Esophagus (tissue), 2 donors: Measurements from ENCODE around the gene ARHGAP5. TPM values are rescaled to one million over a fixed set of nuclear protein-coding genes. Genes with fewer than 3 reads are reported as not detected.

Experiments used
- H3K27ac ChIP-seq, 2 donors: one replicate each; pipeline ENCODE4 v1.5.1; 2013; ENCODE audit warnings: low read depth in 2 of 2, mild to moderate bottlenecking in 2 of 2, inconsistent platforms in 1 of 2, low read length in 1 of 2, moderate library complexity in 1 of 2
- H3K27me3 ChIP-seq, 2 donors: one replicate each; pipeline ENCODE4 v1.6.1; 2013; ENCODE audit warnings: low read length in 2 of 2, control low read depth in 1 of 2, mild to moderate bottlenecking in 1 of 2; ENCODE audit not compliant: insufficient read depth in 2 of 2, control insufficient read depth in 1 of 2
- H3K36me3 ChIP-seq, 2 donors: one replicate each; pipeline ENCODE4 v1.6.1; 2013; ENCODE audit warnings: low read length in 1 of 2; ENCODE audit not compliant: control insufficient read depth in 2 of 2, insufficient read depth in 2 of 2
- H3K4me1 ChIP-seq, 2 donors: one replicate each; pipeline ENCODE4 v1.6.1; 2013; ENCODE audit warnings: low read length in 1 of 2; ENCODE audit not compliant: control insufficient read depth in 2 of 2, insufficient read depth in 2 of 2
- H3K4me3 ChIP-seq, 2 donors: one replicate each; pipeline ENCODE4 v1.5.1; 2013; ENCODE audit warnings: low read length in 2 of 2, mild to moderate bottlenecking in 2 of 2, low read depth in 1 of 2, moderate library complexity in 1 of 2
- H3K9me3 ChIP-seq, 2 donors: one replicate each; pipeline ENCODE4 v1.6.1; 2013; ENCODE audit warnings: mild to moderate bottlenecking in 2 of 2, low read depth in 1 of 2, low read length in 1 of 2, moderate library complexity in 1 of 2; ENCODE audit not compliant: control insufficient read depth in 2 of 2, insufficient read depth in 1 of 2
- WGBS, 2 donors: extraction: QIAGEN DNeasy Blood & Tissue Kit; methylation state at CpG; one replicate each; pipeline ENCODE4 v1.1.7; 2013; 5-methylcytosine and 5-hydroxymethylcytosine counted together
- polyA plus RNA-seq, 2 donors: library from polyadenylated mRNA; stranded (reverse); fragments of 200-250 nt; gene quantifications; one replicate each; pipeline ENCODE4 v1.2.3, GENCODE V29; 2013
- donor health status: healthy with polysubstance abuse.
- donor health status: Bipolar disorder and iron deficiency.

The ARHGAP5 gene
- polyA plus RNA-seq, 2 donors, result 22.3 to 32.7 TPM

- H3K27ac ChIP-seq, result peak within 1 kb of the TSS; percentile 79 to 92
- peak within 1 kb of the TSS; percentile 74 to 81 for H3K4me3 ChIP-seq
- peaks cover 0 to 2% of the 10 kb centered on the region in 2 donors for H3K4me1 ChIP-seq
- no peaks in the 10 kb centered on the region for H3K36me3 ChIP-seq
- no peaks in the 10 kb centered on the region for H3K9me3 ChIP-seq
- WGBS, 2 donors, result 0% methylated on average over 57 of the region's 57 CpGs
- H3K27me3 ChIP-seq, result no peaks in the 10 kb centered on the region
These were observed 126.1 kb downstream of the ARHGAP5 start, which contains the start of gene RNU6-8 for GRCh38 chr14:32202998-32203882. Gene RNU6-8, minus strand, starts transcription at chr14:32203269.

- Histone ChIP-seq H3K27me3 (no peaks in the 10 kb centered on the region), H3K9me3 (no peaks in the 10 kb centered on the region), H3K36me3 (no peaks in the 10 kb centered on the region), H3K4me3 (peak overlapping the region; percentile 53 to 81), H3K4me1 (peaks cover 0 to 2% of the 10 kb centered on the region in 2 donors), H3K27ac (peak overlapping the region in 1 of 2 donors; percentile 25)
- WGBS, 2 donors, result 3 to 4% methylated on average over 14 of the region's 14 CpGs
These were observed 126.8 kb downstream of the ARHGAP5 start for GRCh38 chr14:32203928-32204357.

- Histone ChIP-seq H3K27ac (no peak overlapping the region), H3K36me3 (no peaks in the 10 kb centered on the region), H3K4me1 (peaks cover 0 to 2% of the 10 kb centered on the region in 2 donors), H3K27me3 (no peaks in the 10 kb centered on the region), H3K9me3 (no peaks in the 10 kb centered on the region), H3K4me3 (no peak overlapping the region)
- WGBS, 2 donors, result 91 to 94% methylated on average over 3 of the region's 3 CpGs
These were observed 128.4 kb downstream of the ARHGAP5 start for GRCh38 chr14:32205554-32205953.

GRCh38 chr14:32205984-32206383, 128.9 kb downstream of the ARHGAP5 start:
- H3K9me3 ChIP-seq, result no peaks in the 10 kb centered on the region
- 69 to 70% methylated on average over 4 of the region's 4 CpGs for WGBS, 2 donors
- H3K4me3 ChIP-seq, result no peak overlapping the region
- peaks cover 0 to 1% of the 10 kb centered on the region in 2 donors for H3K4me1 ChIP-seq
- no peaks in the 10 kb centered on the region for H3K27me3 ChIP-seq
- H3K27ac ChIP-seq, result no peak overlapping the region
- no peaks in the 10 kb centered on the region for H3K36me3 ChIP-seq

- H3K4me1 ChIP-seq, result no peaks in the 10 kb centered on the region
- no peak overlapping the region for H3K4me3 ChIP-seq
- no peaks in the 10 kb centered on the region for H3K9me3 ChIP-seq
- no peaks in the 10 kb centered on the region for H3K27me3 ChIP-seq
- H3K27ac ChIP-seq, result no peak overlapping the region
- WGBS, 2 donors, result 73 to 75% methylated on average over 2 of the region's 2 CpGs
- no peaks in the 10 kb centered on the region for H3K36me3 ChIP-seq
These were observed 129.4 kb downstream of the ARHGAP5 start for GRCh38 chr14:32206552-32206951.

- no peaks in the 10 kb centered on the region for H3K27me3 ChIP-seq
- H3K9me3 ChIP-seq, result no peaks in the 10 kb centered on the region
- 70 to 78% methylated on average over 3 of the region's 3 CpGs for WGBS, 2 donors
- H3K4me3 ChIP-seq, result no peak overlapping the region
- H3K36me3 ChIP-seq, result no peaks in the 10 kb centered on the region
- no peaks in the 10 kb centered on the region for H3K4me1 ChIP-seq
- no peak overlapping the region for H3K27ac ChIP-seq
These were observed 131.4 kb downstream of the ARHGAP5 start for GRCh38 chr14:32208490-32208889.

Other genes starting within 250 kb of the ARHGAP5 start
- not detected for gene RNU6-7, start 124.7 kb downstream of the ARHGAP5 start, polyA plus RNA-seq
- not detected for gene RNU6-8, start 126.0 kb downstream of the ARHGAP5 start, polyA plus RNA-seq